K562 (cell line): ENCODE measurements around the gene SENP3. TPM values are rescaled to one million over a fixed set of nuclear protein-coding genes. Genes with fewer than 3 reads are reported as not detected.

Experiments used
- ATAC-seq: fragments of 200-7000 bp; cut with Tn5 transposase; 3 replicates; pipeline ENCODE4 v1.9.1; 2020; ENCODE audit warnings: moderate library complexity
- BruUV-seq: library from RNA; stranded (reverse); fragments of 400-500 nt; replicated peaks from 2 replicates; lab custom pipeline; 2021; lab: Mats Ljungman, UMichigan
- CTCF ChIA-PET: fragments of 300-600 bp; formaldehyde crosslinking; extraction: SDS; loops from one replicate; lab custom pipeline; 2021; ENCODE audit warnings: low intra/inter-chr PET ratio; lab: Yijun Ruan, JAX
- POLR2A ChIA-PET: fragments of 300-600, 350-650 bp; sonication (Branson Sonifier 250); formaldehyde crosslinking; extraction: SDS; loops from one replicate; lab custom pipeline; 2021; ENCODE audit warnings: antibody characterized with exemption, inconsistent platforms; lab: Yijun Ruan, JAX
- DNase-seq, 4 experiments: peaks; one replicate each; pipeline versions ENCODE4 v3.0.0 to v3.0.0-alpha.2; 2011 to 2018; ENCODE audit warnings: low spot score in 3 of 4, mixed read lengths in 3 of 4; ENCODE audit errors: extremely low read depth in 1 of 4
- FAIRE-seq: peaks from 2 replicates; lab custom pipeline; 2011; peaks lifted over from hg19 to GRCh38; lab: Jason Lieb, UNC
- H2AFZ ChIP-seq: 2 replicates; pipeline ENCODE4 v1.6.0; 2011; ENCODE audit warnings: low read depth, low read length, control low read depth, inconsistent platforms
- H3K27ac ChIP-seq: fragments of 200-600 bp; 3 replicates; pipeline ENCODE4 v1.8.0; 2011; ENCODE audit warnings: low read depth, mild to moderate bottlenecking, control low read depth, inconsistent platforms, low read length, moderate library complexity, mixed read lengths; ENCODE audit errors: extremely low read depth
- H3K27me3 ChIP-seq, 2 experiments: fragments of 300-600 bp in 1 of 2; 2 replicates in 1 of 2; 3 replicates in 1 of 2; pipeline versions ENCODE4 v1.6.0 to v1.8.0; 2011; ENCODE audit warnings: inconsistent platforms in 2 of 2, low read length in 2 of 2, mild to moderate bottlenecking in 1 of 2, mixed read lengths in 1 of 2, moderate library complexity in 1 of 2; ENCODE audit not compliant: control insufficient read depth in 2 of 2, insufficient read depth in 2 of 2
- H3K36me3 ChIP-seq: fragments of 300-600 bp; 3 replicates; pipeline ENCODE4 v1.8.0; 2011; ENCODE audit warnings: mild to moderate bottlenecking, low read length, inconsistent platforms; ENCODE audit not compliant: control insufficient read depth, insufficient read depth
- H3K4me1 ChIP-seq, 2 experiments: fragments of 200-600 bp in 1 of 2; replicated peaks in 1 of 2; 2 replicates in 1 of 2; 3 replicates in 1 of 2; pipeline versions ENCODE4 v1.5.1 to v1.8.0; 2011; ENCODE audit warnings: inconsistent platforms in 2 of 2, low read length in 2 of 2, mild to moderate bottlenecking in 1 of 2, mixed read lengths in 1 of 2, moderate library complexity in 1 of 2; ENCODE audit not compliant: control insufficient read depth in 2 of 2, insufficient read depth in 2 of 2
- H3K4me2 ChIP-seq: 2 replicates; pipeline ENCODE4 v1.6.1; 2011; ENCODE audit warnings: low read length, control low read depth, inconsistent platforms, mixed read lengths; ENCODE audit not compliant: insufficient read depth
- H3K4me3 ChIP-seq: fragments of 200-600 bp; sonication (generic), shearing (Covaris generic); 2 replicates; pipeline ENCODE4 v1.5.1; 2016; ENCODE audit warnings: control low read depth, inconsistent platforms
- H3K79me2 ChIP-seq: fragments of 200-600 bp; 3 replicates; pipeline ENCODE4 v1.8.0; 2011; ENCODE audit warnings: low read length, inconsistent platforms; ENCODE audit not compliant: control insufficient read depth, insufficient read depth
- H3K9ac ChIP-seq, 2 experiments: 2 replicates each; pipeline versions ENCODE4 v1.6.0 to v1.6.1; 2011; ENCODE audit warnings: low read depth in 2 of 2, low read length in 2 of 2, control low read depth in 1 of 2, inconsistent platforms in 1 of 2, mild to moderate bottlenecking in 1 of 2, mixed read lengths in 1 of 2; ENCODE audit not compliant: insufficient read depth in 1 of 2
- H3K9me1 ChIP-seq: one replicate; pipeline ENCODE4 v1.6.0; 2011; ENCODE audit warnings: inconsistent platforms, mild to moderate bottlenecking, low read length, moderate library complexity; ENCODE audit not compliant: control insufficient read depth, insufficient read depth
- H3K9me3 ChIP-seq: replicated peaks from 2 replicates; pipeline ENCODE4 v1.5.1; 2011; ENCODE audit warnings: low read depth, low read length, inconsistent platforms; ENCODE audit not compliant: control insufficient read depth, insufficient read depth
- H4K20me1 ChIP-seq: replicated peaks from 2 replicates; pipeline ENCODE4 v1.6.1; 2011; ENCODE audit warnings: low read length, inconsistent platforms, mixed read lengths; ENCODE audit not compliant: control insufficient read depth, insufficient read depth
- DACH1 ChIP-seq: fragments of 450-650 bp; IDR thresholded peaks from 2 replicates; pipeline ENCODE4 v1.6.1; 2018; ENCODE audit not compliant: partially characterized antibody
- NFIC ChIP-seq: fragments of 450-650 bp; IDR thresholded peaks from 2 replicates; pipeline ENCODE4 v1.6.1; 2017; ENCODE audit warnings: mild to moderate bottlenecking, inconsistent platforms
- TAF1 ChIP-seq: IDR thresholded peaks from 2 replicates; pipeline ENCODE4 v1.6.1; 2011; ENCODE audit warnings: mild to moderate bottlenecking, low read length, moderate library complexity; ENCODE audit not compliant: insufficient read depth, control insufficient read depth, severe bottlenecking; ENCODE audit errors: extremely low read depth
- ZBTB1 ChIP-seq: sonication (generic); formaldehyde crosslinking; IDR thresholded peaks from 2 replicates; pipeline ENCODE4 v1.8.1; 2023; ENCODE audit warnings: missing genetic modification reagents, low read depth, mild to moderate bottlenecking, borderline replicate concordance
- ZBTB9 ChIP-seq: fragments of 450-650 bp; formaldehyde crosslinking; IDR thresholded peaks from 2 replicates; pipeline ENCODE4 v1.4.0; 2020; ENCODE audit warnings: mild to moderate bottlenecking, moderate library complexity
- WGBS: fragments of 100-300 bp; shearing (Covaris generic); methylation state at CpG from one replicate; pipeline ENCODE4 v1.1.6; 2016; ENCODE audit warnings: low coverage, mixed read lengths; ENCODE audit not compliant: insufficient coverage; ENCODE audit errors: missing lambda C conversion rate; 5-methylcytosine and 5-hydroxymethylcytosine counted together
- in situ Hi-C: fragments of 300-500 bp; cut with MboI; formaldehyde crosslinking; loops from 4 replicates; pipeline ENCODE4 v1.15.0; 2018; ENCODE audit warnings: inconsistent platforms, mixed read lengths
- intact Hi-C: fragments of 100-400 bp; cut with micrococcal nuclease; formaldehyde crosslinking; loops from 2 replicates; pipeline ENCODE4 v1.14.2; 2022
- polyA plus RNA-seq, 8 experiments: library from polyadenylated mRNA; depleted of rRNA in 4 of 8; stranded (reverse) in 5 of 8; unstranded in 3 of 8; fragments of >200 nt; fragmentation: Nextera tagmentation in 2 of 8; fragmentation: Illumina TruSeq in 1 of 8; extraction: Ambion mirVana in 2 of 8; extraction: Trizol in 1 of 8; gene quantifications; 2 replicates each; pipeline versions ENCODE4 v1.2.1 to v1.2.3, GENCODE V29; 2011 to 2014; ENCODE audit warnings: inconsistent platforms in 1 of 8, missing spikeins in 1 of 8
- total RNA-seq, 7 experiments: library from RNA; depleted of rRNA in 6 of 7; stranded (reverse); fragments of >200 nt in 6 of 7; fragmentation: Illumina TruSeq in 2 of 7; extraction: Trizol in 2 of 7; gene quantifications; 2 replicates each; pipeline versions ENCODE4 v1.2.1 to v1.2.3, GENCODE V29; 2011 to 2021; ENCODE audit warnings: low replicate concordance in 1 of 7

The SENP3 gene
- total and polyA plus RNA-seq, 9 of the 15 experiments (the other 6 are each of a cell fraction or from before 2014, with no cell fraction given): 0.63 to 102 (median 78.8) TPM

DNA sequence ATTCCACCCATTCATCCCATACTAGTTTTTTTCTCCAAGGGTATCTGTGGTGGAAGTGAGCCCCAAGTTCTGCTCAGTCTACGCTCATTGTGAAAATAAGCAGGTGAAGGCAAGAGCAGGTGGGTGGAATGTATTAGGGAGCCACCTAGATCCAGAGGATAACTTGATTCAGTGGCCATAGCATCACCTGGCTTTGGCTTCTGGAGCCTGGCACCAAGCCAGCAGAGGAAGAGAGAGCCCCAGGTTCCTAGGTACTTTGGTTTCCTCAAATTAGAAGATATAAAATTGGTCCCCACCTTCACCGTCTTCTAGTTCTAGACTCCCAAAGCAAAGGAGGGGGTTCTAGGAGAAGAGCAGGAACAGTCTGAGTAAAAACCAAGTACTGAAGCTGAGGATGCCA, 48.9 kb downstream of the SENP3 start:
- Histone ChIP-seq H2AFZ (no peak overlapping the region), H3K4me3 (no peak overlapping the region), H4K20me1 (no peaks in the 10 kb centered on the region; the same call in 1 of the 2 replicates), H3K27me3 (no peaks in the 10 kb centered on the region), H3K79me2 (peaks cover 51% of the 10 kb centered on the region), H3K9me3 (no peaks in the 10 kb centered on the region), H3K9ac (no peak overlapping the region), H3K36me3 (peaks cover 27% of the 10 kb centered on the region; the same call in 2 of the 3 replicates), H3K4me1 (peaks cover 16 to 22% of the 10 kb centered on the region in 2 experiments; a peak in 3 of 5 replicates), H3K27ac (no peak overlapping the region), H3K9me1 (peaks cover 6% of the 10 kb centered on the region), H3K4me2 (no peak overlapping the region)
- CTCF ChIA-PET: no interaction called here
- no peak for DNase-seq
- POLR2A ChIA-PET: no interaction called here
- BruUV-seq: no TSS peak
- FAIRE-seq: no peak
- intact Hi-C loops: no loop called here
- TF ChIP-seq ZBTB1 (no peak), TAF1 (no peak), NFIC (peak; percentile 83), ZBTB9 (CRISPR knock-in tag) (no peak), DACH1 (no peak)
- WGBS: 87% methylated on average over 2 of the region's 2 CpGs
- in situ Hi-C loops: no loop called here
- ATAC-seq: no peak
